Embryonic facial prominence (tissue), 1 donor: ENCODE measurements around the gene ABCB11.

Source experiments
- DNase-seq: peaks from one replicate; pipeline ENCODE4 v3.0.0-alpha.2; 2016; ENCODE audit errors: extremely low spot score

The ABCB11 gene

DNA sequence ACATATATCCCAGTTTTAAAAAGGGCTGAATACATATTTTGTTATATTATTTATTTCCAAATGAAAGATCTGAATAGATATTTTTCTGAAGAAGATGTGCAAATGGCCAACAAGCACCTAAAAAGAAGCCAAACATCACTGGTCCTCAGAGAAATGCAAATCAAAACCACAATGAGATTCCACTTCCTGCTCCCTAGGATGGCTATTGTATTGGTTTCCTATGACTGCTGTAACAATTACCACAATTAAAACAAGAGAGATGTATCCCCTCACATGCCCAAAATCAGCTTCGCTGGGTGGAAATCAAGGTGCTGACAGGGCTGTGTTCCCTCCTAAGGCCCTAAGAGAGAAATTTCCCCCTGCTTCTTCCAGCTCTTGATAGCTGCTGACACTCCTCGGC is 23.2 kb downstream of the ABCB11 start:
- DNase-seq, result no peak

DNA sequence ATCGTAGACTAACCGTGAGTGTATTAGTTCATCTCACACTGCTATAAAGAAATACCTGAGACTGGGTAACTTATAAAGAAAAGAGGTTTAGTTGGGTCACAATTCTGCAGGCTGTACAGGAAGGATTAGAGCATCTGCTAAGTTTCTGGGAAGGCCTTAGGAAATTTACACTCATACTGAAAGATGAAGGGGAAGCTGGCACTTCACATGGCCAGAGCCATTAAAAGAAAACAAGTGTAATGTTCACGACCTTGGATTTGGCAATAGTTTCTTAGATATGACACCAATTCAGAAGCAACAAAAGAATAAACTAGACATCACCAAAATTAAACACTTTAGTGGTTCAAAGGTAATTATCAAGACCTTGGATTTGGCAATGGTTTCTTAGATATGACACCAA is 23.8 kb downstream of the ABCB11 start:
- no peak for DNase-seq

DNA sequence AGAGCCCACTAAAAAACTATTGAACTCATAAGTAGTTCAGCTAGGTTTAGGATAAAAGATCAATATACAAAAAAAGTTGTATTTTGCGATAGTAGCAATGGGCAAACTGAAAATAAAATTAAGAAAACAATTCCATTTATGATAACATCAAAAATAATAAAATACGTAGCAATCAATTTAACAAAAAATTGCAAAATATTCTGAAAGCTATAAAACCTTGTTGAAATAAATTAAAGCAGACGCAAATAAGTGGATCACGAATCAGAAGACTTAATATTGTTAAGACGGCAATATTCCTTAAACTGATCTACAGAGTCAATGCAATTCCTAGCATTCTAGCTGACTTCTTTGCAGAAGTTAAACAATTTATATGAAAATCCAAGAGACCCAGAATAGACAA is 24.5 kb downstream of the ABCB11 start:
- DNase-seq, result no peak

DNA sequence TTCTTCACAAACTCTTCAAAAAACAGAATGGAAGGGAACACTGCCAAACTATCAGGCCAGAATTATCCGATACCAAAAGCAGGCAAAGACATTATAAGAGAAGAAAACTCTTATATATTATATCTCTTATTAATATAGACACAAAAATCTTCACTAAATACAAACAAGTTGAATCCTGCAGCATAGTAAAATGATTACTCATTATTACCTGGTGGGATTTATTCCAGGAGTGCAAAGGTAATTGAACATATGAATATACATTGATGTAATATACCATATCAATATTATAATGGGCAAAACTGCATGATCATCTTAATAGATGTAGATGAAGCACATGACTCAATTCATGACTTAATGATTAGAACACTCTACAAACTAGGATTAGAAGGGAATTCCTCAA is 25.1 kb downstream of the ABCB11 start:
- DNase-seq, result no peak

DNA sequence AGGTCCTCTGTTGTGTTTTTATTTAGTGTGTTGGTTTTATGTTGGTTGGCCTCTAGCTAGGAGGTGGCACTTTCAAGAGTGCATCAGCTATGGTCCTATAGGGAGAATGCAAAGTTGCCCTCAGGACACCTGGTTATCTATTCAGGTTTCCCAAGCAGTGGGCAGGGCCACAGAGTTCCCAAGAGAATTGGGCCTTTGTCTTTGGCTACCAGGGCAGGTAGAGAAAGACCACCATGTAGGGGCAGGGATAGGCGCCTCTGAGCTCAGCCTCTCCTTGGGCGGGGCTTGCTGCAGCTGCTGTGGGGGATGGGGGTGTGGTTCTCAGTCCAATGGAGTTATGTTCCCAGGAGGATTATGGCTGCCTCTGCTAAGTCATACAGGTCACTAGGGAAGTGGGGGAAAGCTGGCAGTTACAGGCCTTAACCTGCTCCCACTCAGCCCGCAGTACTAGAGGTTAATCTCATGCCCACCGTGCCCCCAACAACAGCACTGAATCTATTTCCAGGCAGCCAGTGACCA is 26.0 kb downstream of the ABCB11 start:
- no peak for DNase-seq

DNA sequence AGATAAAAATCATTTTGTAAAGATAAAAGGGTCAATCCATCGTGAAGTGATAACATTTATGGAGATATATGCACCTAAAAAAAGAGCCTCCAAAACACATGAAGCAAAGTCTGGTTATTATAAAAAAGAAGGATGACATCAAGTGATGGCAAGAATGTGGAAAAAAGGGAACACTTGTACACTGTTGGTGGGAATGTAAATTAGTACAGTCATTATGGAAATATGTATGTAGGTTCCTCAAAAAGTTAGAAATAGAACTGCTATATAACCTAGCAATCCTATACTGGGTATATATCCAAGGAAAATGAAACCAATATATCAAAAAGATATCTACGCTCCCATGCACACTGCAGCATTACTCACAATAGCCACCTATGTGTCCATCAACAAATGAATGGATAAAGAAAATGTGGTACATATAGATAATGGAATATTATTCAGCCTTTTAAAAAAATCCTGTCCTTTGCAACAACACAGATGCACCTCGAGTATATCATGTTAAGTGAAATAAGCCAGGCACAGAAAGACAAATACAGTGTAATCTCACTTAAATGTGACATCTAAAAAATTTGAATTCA is 28.9 kb downstream of the ABCB11 start:
- DNase-seq, result no peak

DNA sequence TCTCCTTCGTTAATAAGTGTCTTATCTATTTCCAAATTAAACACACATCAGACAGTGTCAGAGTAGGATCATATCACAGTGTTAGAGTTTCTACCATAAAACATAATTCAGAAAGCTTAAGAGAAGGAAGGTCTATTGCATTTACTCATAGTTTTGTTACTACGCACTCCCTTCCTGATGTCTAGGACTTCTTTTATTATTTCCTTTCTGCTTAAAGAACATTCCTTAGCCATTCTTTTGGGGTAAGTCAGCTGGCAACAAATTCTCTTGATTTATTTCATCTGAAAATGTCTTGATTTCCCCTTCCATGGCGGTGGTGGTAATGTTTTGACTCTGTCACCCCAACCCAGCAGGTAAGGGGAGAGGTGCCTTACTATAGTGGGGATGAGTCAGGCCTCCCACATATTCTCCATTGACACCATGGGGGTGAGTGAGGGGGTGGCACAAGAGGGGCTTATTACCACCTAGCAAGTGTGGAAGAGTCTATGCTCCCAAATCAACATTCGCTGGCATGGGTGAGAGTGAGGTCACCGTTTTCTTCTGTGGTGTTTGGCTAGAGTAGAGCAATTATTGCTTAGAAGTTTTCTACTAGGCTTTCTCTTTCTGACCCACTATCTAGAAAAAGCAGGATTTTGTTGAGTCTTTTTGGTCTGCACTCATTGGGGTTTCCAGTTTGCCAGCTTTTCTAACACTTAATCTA is 29.9 kb downstream of the ABCB11 start:
- no peak for DNase-seq

DNA sequence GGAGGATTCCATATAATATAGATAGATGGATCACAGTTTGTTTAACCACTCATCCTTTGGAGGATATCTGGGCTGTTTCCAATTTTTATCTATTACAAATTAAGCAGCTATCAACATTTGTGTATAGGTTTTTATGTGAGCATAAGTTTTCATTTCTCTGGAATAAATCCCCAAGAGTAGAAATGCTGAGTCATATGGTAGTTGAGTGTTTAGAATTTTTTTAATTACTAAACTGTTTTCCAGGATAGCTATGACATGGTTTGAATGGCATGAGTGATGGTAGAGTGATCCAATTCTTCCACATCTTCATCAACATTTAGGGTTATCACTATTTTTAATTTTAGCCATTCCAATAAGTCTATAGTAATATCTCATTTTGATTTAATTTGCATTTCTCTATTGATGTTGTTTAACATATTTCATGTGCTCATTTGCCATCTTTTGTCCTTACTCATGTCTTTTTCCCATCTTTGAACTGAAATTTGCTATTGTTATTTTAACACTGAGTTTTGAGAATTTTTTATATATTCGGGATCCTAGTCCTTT is 31.4 kb downstream of the ABCB11 start:
- no peak for DNase-seq

DNA sequence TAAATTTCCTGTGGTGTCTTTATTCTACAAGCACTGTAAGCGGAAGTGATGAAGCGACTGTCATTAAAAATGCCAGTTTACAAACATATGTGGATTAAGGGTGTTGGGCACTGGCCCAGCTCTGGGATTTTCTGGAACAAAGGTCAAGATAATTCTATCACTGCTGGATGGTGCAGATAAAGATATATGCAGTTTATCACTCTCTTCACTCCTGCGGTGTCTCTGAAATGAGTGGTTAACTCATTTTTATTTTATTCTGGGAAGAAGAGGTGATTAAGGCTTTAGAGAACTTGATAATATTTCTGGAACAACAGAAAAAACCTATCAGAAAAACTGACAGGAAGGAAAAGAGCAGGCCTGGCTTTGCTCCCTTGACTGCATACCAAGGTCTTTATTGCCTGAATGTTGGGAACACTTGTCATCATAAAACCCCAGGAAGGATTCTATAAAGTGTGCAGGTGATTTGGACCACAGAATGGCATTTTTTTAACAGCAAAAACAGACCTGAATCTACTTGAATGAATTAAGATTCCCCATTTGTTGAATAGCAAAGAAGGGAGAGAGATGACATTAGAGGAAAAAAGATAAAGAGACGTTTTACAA is 32.4 kb downstream of the ABCB11 start:
- DNase-seq, result no peak

DNA sequence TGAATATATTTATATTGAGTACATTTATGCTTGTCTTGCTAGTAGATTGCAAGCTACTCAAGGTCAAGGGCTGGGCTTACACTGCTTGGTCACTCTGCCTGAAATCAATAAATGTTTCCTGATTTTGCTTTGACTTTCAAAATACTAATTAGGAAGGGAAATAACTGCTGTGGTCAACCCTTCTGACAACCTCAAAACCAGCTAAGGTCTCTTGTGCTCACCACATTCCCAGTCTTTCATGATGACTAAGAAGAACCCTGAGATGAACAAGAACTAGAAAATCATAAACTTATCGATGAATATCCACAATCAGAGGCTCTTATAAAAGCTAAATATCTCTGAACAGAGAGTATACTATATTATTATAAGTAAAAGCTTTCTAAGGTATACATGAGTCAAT is 33.3 kb downstream of the ABCB11 start:
- no peak for DNase-seq

DNA sequence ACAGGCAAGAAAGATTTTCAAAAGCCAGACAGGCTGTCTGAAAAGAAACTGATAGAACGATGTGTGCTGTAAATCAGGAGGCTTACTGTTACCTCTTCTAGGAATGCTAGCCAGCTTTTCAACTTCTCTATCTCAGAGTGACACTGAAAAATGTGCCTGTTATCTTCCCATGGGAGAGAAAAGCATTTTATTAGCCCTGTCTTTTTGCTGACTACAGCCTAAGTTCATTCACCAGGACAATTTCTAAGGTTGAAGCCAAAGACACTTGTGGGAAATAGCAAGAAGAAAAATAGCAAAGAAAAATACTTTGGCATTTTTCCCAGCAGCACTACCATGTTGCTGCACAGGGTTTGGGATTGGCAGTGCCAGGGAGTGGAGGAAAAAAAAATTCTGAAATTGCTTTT is 34.0 kb downstream of the ABCB11 start:
- no peak for DNase-seq

DNA sequence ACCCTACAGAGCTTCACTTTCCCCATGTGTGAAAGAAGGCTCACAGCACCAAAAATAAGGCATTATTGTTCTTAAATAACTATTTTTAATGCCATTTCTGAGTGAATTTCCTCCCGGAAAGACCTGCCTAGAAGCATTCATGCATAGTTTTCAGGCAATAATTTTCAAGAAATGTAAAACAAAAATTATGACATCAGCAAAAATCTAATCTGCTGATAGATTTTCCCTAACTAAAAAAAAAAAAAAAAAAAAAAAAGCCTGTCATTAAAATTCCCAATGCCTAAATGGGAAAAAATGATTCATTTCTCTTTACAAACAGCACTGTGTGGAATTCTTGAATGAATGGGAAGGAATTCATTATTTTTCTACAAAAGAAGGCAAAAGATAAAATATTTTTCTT is 35.4 kb downstream of the ABCB11 start:
- no peak for DNase-seq

DNA sequence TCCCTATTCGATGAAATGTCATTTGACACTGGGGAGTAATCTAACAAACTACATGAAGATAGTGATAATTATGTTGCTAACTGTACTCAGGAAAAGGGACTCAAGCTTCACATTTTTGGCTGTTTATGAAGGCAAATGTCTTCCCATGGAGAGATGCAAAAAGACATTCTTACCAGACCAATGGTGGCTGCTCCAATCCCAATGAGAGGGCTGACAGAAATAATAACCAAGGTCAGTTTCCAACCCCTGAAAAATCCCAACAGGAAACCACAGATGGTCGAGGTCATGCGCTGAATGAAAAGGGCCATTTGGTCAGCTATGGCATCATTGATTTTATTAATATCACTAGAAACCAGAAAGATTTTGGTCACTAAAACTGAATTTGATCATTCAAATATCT is 37.6 kb downstream of the ABCB11 start:
- no peak for DNase-seq

DNA sequence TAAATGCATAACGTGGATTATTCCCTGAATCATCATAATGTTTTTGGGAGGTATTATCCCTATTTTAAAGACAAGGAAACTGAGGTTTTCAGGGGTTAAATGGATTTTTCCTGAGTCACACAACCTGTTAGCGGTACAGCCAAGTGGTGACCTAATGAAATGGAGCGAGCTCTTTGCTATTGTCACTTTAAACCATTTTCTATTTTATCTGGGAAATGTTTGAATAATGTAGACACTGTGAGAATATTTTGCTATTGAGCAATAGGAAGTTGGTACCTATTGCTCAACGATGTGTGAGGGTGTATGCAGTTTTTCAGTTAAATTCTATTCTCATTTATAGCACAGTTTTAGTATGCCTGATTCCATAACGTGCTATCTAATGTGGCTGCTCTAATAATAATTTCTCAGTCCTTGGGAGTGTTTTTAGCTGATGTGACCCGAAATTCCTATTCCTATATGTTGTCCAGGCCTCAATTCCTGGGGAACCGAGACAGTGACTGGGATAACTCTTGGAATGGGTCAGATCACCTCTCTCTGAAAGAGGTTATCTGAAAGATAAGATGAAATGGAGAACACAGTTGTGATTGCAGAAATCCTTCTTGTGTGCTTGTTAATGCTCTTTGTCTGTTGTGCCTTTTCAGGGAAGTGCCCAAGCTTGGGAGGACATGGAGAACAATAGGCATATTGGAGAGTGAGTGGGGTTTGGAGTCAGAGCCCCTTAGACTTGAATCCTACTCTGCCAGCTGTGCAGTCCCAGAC is 38.4 kb downstream of the ABCB11 start:
- DNase-seq, result no peak

DNA sequence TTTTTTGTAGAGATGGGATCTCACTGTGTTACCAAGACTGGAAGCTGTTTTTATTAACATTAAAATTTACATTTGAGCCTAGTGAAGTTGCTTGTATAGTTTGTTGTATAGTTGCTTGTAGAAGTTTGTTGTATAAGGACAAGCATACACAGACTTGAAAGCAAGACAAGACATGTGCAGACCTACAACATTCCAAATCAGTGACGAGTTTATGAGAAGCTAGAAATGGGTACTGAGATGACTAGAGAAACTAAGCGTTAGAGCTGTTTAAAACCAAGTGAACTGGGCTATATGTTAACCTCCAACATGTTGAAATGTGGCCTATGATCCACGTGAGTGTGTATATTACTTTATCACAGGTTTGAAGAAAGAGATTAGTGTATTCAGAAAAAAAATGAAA is 39.1 kb downstream of the ABCB11 start:
- DNase-seq, result no peak

DNA sequence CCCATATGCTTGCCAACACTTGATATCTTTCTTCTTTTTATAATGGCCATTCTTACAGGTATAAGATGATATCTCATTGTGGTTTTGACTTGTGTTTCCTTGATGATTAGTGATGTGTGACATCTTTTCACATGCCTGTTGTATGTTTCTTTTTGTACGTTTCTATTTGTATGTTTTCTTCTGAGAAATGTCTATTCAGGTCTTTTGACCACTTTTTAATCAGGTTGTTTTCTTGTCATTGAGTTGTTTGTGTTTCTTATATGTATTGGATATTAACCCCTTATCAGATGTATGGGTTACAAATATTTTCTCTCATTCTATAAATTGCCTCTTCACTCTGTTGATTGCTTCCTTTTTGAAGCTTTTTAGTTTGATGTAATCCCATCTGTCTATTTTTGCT is 42.4 kb downstream of the ABCB11 start:
- DNase-seq, result no peak

DNA sequence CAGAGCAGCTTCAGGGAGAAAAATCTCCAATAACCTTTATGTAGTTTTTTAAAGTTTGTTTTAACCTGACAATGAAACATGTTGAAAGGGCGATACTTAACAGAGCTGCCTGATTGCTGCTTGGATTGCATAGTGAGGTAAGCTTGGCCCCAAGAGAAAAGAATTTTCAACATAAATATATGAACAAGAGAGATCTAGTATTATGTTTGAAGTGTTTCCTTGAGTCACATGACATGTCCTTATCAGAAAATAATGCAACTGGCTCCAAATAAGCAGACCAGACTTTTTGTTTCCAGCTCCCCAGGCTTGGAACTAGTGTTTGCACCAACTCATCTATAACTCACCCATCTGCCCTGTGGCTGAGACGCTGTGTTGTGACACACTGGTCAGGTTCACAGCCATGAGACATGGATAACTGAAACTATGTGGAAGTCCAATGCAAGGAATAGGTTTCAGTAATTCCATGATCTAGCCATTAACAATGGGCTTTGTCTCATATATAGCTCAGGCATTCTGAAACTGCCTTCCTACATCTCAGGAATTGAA is 44.7 kb downstream of the ABCB11 start:
- no peak for DNase-seq

DNA sequence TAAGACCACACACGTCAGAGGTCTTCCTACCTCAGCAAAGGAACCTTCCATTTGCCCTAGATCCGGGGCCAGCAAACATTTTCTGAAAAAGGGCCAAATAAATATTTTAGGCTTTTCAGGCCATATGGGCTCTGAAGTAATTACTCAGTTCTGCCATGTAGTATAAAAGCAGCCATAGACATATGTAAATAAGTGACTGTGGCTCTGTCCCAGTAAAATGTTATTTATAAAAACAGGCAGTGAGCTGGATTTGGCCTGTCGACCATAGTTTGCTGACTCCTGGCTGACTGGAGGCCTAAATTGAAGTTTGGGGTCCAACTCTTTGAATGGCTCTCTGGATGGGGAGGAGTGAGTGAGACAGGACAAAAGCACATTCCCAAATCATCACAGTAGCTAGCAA is 49.5 kb downstream of the ABCB11 start:
- no peak for DNase-seq

DNA sequence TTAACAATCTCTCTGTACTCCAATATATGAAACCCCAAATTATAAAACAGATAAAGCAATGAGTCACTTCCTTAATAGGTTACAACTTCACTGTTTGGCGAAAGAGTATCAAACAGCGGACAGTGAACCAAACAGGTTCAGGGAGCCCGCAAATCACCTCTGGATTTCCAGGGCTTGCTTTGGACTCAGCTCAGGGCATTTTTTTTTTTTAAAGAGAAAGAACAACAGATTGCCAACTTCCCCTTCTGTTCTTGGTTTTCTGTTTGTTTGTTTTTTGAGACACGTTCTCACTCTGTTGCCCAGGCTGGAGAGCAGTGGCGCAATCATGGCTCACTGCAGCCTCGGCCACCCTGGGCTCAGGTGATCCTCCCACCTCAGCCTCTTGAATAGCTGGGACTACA is 52.7 kb downstream of the ABCB11 start:
- no peak for DNase-seq

DNA sequence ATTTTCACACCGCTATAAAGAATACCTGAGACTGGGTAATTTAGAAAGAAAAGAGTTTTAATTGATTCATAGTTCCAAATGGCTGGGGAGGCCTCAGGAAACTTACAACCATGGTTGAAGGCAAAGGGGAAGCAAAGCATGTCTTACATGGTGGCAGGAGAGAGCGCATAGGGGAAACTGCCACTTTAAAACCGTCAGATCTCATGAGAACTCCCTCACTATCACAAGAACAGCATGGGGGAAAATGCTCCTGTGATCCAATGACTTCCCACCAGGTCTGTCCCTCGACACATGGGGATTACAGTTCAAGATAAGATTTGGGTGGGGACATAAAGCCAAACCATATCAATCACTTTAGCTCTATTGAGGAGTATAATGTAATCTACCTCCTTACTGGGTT is 53.5 kb downstream of the ABCB11 start:
- no peak for DNase-seq

DNA sequence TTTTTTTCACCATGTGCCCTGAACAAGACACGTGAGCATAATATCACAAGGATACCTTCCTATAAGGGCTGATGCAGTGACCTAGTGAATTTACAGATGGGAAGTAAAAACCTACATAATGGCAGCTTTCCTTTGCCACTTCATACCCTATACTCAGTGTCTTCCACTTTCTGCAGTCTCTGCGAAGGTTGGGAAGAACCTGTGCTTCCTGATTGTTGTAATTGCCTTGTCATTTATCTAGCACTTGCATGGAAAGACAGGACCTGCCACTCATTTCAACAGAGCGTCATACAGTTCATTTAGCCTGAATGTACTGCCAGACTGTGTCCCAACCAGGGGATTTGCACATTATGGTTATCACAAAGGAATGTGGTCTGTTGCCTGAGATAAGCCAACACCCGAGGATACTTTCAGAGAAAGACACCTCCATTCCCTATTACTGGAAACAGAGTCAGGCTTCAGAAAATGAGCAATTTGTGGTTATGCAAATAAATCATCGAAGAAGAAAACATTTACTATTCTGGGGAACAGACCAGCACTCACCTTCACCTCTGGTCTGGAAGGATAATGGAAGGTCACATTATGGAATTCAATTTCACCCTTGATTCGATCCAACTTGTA is 55.0 kb downstream of the ABCB11 start:
- DNase-seq, result no peak

DNA sequence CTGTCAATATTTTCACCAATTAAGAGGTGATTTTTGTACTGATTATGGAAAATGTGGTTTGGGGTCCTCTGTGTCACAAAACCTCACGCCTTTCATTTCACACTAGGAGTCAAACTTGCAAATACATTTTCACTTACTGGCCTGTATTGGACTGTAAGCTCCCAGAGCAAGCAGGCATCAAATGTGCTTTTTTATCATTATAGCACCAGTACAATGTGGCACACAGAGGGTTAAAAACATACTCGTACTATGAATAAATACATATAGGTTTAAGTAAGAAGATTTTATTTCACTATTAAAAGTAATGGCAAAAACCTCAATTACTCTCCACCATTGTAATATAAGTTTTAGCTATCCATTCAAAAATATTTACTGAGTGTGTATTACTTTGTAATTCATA is 56.7 kb downstream of the ABCB11 start:
- DNase-seq, result no peak
